Kidney (tissue), 14 donors: Measurements from ENCODE around the gene PDE10A. TPM values are rescaled to one million over a fixed set of nuclear protein-coding genes. Genes with fewer than 3 reads are reported as not detected.
"Not testable (repeated sequence)": the region's sequence is repeated elsewhere in the genome, so short reads cannot be mapped to it uniquely, and the experiment has no call there.

Source experiments
- DNase-seq, 5 donors: peaks; one replicate each; pipeline ENCODE4 v3.0.0-alpha.2; 2013 to 2020
- FAIRE-seq: peaks from 2 replicates; lab custom pipeline; 2012; peaks lifted over from hg19 to GRCh38; lab: Jason Lieb, UNC
- H3K27ac ChIP-seq, 2 donors: one replicate each; pipeline ENCODE4 v1.7.0; 2013; ENCODE audit warnings: low read depth in 2 of 2, low read length in 2 of 2, inconsistent platforms in 1 of 2
- H3K27me3 ChIP-seq: one replicate; pipeline ENCODE4 v1.7.1; 2013; ENCODE audit warnings: low read length, inconsistent platforms; ENCODE audit not compliant: control insufficient read depth, insufficient read depth
- H3K36me3 ChIP-seq, 3 donors: one replicate each; pipeline versions ENCODE4 v1.7.0 to v1.7.1; 2013; ENCODE audit warnings: low read length in 3 of 3, control low read depth in 1 of 3, inconsistent platforms in 1 of 3; ENCODE audit not compliant: insufficient read depth in 3 of 3, control insufficient read depth in 2 of 3
- H3K4me1 ChIP-seq, 3 donors: one replicate each; pipeline versions ENCODE4 v1.7.0 to v1.7.1; 2013; ENCODE audit warnings: low read length in 3 of 3, inconsistent platforms in 1 of 3, low read depth in 1 of 3; ENCODE audit not compliant: control insufficient read depth in 2 of 3, insufficient read depth in 2 of 3
- H3K4me3 ChIP-seq, 3 donors: one replicate each; pipeline versions ENCODE4 v1.7.0 to v1.8.1; 2013; ENCODE audit warnings: low read length in 3 of 3, control low read depth in 1 of 3, inconsistent platforms in 1 of 3
- H3K9ac ChIP-seq, 3 donors: one replicate each; pipeline versions ENCODE4 v1.7.0 to v1.7.1; 2013; ENCODE audit warnings: low read length in 3 of 3, control low read depth in 1 of 3, inconsistent platforms in 1 of 3
- H3K9me3 ChIP-seq, 3 donors: one replicate each; pipeline versions ENCODE4 v1.7.0 to v1.7.1; 2013; ENCODE audit warnings: low read length in 3 of 3, control low read depth in 1 of 3, inconsistent platforms in 1 of 3; ENCODE audit not compliant: control insufficient read depth in 2 of 3, insufficient read depth in 1 of 3
- CTCF ChIP-seq: IDR thresholded peaks from 3 replicates; pipeline ENCODE4 v1.5.1; 2012; ENCODE audit warnings: mild to moderate bottlenecking, moderate library complexity, borderline replicate concordance; ENCODE audit not compliant: insufficient read depth; ENCODE audit errors: extremely low read depth
- intact Hi-C: fragments of 100-400 bp; cut with DNase I; formaldehyde crosslinking; loops from one replicate; pipeline ENCODE4 v1.11.1; 2022
- polyA plus RNA-seq: library from polyadenylated mRNA; stranded (reverse); fragments of 350-450 nt; fragmentation: Illumina TruSeq; extraction: RNeasy Lipid Tissue Mini Kit (QIAGEN cat#74804); gene quantifications from one replicate; pipeline ENCODE4 v1.2.3, GENCODE V29; 2014; ENCODE audit warnings: low read depth, low replicate concordance; ENCODE audit not compliant: insufficient read depth
- total RNA-seq: library from RNA; stranded (reverse); fragmentation: NEBNext Ultra II Directional; extraction: Animal tissue kit (Norgen Biotek cat#: 25700); gene quantifications from one replicate; pipeline ENCODE4 v1.2.1, GENCODE V29; 2021
- donor health status: control.
- donor health status: control.
- donor health status: control.
- donor health status: control.
- donor health status: control.
- donor health status: DM: yes; HTN: yes; CAD: no.
- donor health status: Normal renal cell carcinoma (clear cell type).

The PDE10A gene
- total and polyA plus RNA-seq, 2 donors from 2014 or later = 4.8 to 23.1 TPM

- no peaks in the 10 kb centered on the region for H3K36me3 ChIP-seq
- no peaks in the 10 kb centered on the region for H3K27me3 ChIP-seq
- intact Hi-C loops = no loop called here
- H3K9ac ChIP-seq = no peak overlapping the region
- no peak overlapping the region for H3K27ac ChIP-seq
- no peak for TF ChIP-seq CTCF
- no peak overlapping the region for H3K4me3 ChIP-seq
- H3K9me3 ChIP-seq = peaks cover 0 to 2% (median 2%) of the 10 kb centered on the region in 3 donors
- FAIRE-seq (no peak), DNase-seq (no peak)
- H3K4me1 ChIP-seq = no peaks in the 10 kb centered on the region
Observed at GRCh38 chr6:165468340-165469235, 194.5 kb downstream of the PDE10A start.

GRCh38 chr6:165463499-165463898, 199.5 kb downstream of the PDE10A start:
- FAIRE-seq, H3K4me1 ChIP-seq, intact Hi-C loops, H3K36me3 ChIP-seq, H3K4me3 ChIP-seq, DNase-seq, H3K9me3 ChIP-seq, H3K27me3 ChIP-seq, H3K9ac ChIP-seq, H3K27ac ChIP-seq: not testable (repeated sequence)

- FAIRE-seq, H3K4me3 ChIP-seq, H3K27me3 ChIP-seq, H3K27ac ChIP-seq, H3K9ac ChIP-seq, H3K9me3 ChIP-seq, H3K36me3 ChIP-seq, intact Hi-C loops, H3K4me1 ChIP-seq: not testable (repeated sequence)
- peak in 1 of 5 donors; percentile 4 for DNase-seq
Observed at GRCh38 chr6:165459605-165460301, 203.3 kb downstream of the PDE10A start.

GRCh38 chr6:165458134-165458533, 204.9 kb downstream of the PDE10A start:
- no peak for TF ChIP-seq CTCF
- peaks cover 0 to under 1% (median 0%) of the 10 kb centered on the region in 3 donors for H3K9me3 ChIP-seq

More at GRCh38 chr6:165458134-165458533, 204.9 kb downstream of the PDE10A start:
- Histone ChIP-seq H3K36me3 (no peaks in the 10 kb centered on the region), H3K27me3 (no peaks in the 10 kb centered on the region), H3K27ac (no peak overlapping the region), H3K4me1 (no peaks in the 10 kb centered on the region), H3K4me3 (no peak overlapping the region), H3K9ac (no peak overlapping the region)
- no peak for FAIRE-seq
- intact Hi-C loops = no loop called here
- no peak for DNase-seq
